SK-N-MC (cell line): ENCODE results near the gene TRIM50.
"Not testable (repeated sequence)": the region's sequence is repeated elsewhere in the genome, so short reads cannot be mapped to it uniquely, and the experiment has no call there.

Source experiments
- DNase-seq: peaks from one replicate; pipeline ENCODE4 v3.0.0-alpha.2; 2011; ENCODE audit warnings: low read depth, low spot score
- H3K27ac ChIP-seq: fragments of 200-600 bp; sonication (generic); 2 replicates; pipeline ENCODE4 v1.5.1; 2016; ENCODE audit warnings: mixed run types
- H3K36me3 ChIP-seq: fragments of 200-600 bp; sonication (generic); 2 replicates; pipeline ENCODE4 v1.6.1; 2017; ENCODE audit warnings: antibody characterized with exemption, low read length, mixed read lengths; ENCODE audit not compliant: insufficient read depth
- H3K4me3 ChIP-seq: fragments of 200-600 bp; sonication (generic); 2 replicates; pipeline ENCODE4 v1.5.1; 2016
- H3K9ac ChIP-seq: fragments of 200-600 bp; sonication (generic); 2 replicates; pipeline ENCODE4 v1.8.0; 2017; ENCODE audit warnings: mixed run types, mixed read lengths; ENCODE audit not compliant: insufficient read length
- H3K9me3 ChIP-seq: fragments of 200-600 bp; sonication (generic); 2 replicates; pipeline ENCODE4 v1.6.1; 2017; ENCODE audit warnings: low read depth, mild to moderate bottlenecking, antibody characterized with exemption, low read length, moderate library complexity, mixed read lengths
- EZH2 ChIP-seq: fragments of 200-600 bp; sonication (generic); IDR thresholded peaks from one replicate; pipeline ENCODE4 v1.6.1; 2017; ENCODE audit warnings: antibody characterized with exemption
- FOXP2 ChIP-seq: optimal IDR thresholded peaks from 2 replicates; pipeline ENCODE3; 2011; ENCODE audit warnings: mild to moderate bottlenecking, moderate library complexity; ENCODE audit not compliant: insufficient read depth; ENCODE audit errors: extremely low read length, control extremely low read depth
- POLR2AphosphoS5 ChIP-seq: IDR thresholded peaks from 2 replicates; pipeline ENCODE4 v1.6.1; 2012; ENCODE audit warnings: mild to moderate bottlenecking, low read depth, low read length, borderline replicate concordance

TRIM50 gene

GRCh38 chr7:73323434-73324080, 4.3 kb downstream of the TRIM50 start:
- not testable (repeated sequence) for H3K4me3 ChIP-seq, DNase-seq

GRCh38 chr7:73320009-73320408, 7.9 kb downstream of the TRIM50 start:
- not testable (repeated sequence) for H3K9me3 ChIP-seq, H3K4me3 ChIP-seq, H3K36me3 ChIP-seq, DNase-seq, H3K9ac ChIP-seq, H3K27ac ChIP-seq

More at GRCh38 chr7:73323434-73324080, 4.3 kb downstream of the TRIM50 start:
- H3K27ac ChIP-seq, H3K9ac ChIP-seq, H3K36me3 ChIP-seq, H3K9me3 ChIP-seq: not testable (repeated sequence)

- not testable (repeated sequence) for H3K9ac ChIP-seq, H3K9me3 ChIP-seq, H3K27ac ChIP-seq, H3K36me3 ChIP-seq, DNase-seq, H3K4me3 ChIP-seq
These were observed 8.3 kb downstream of the TRIM50 start for GRCh38 chr7:73319541-73319940.

GRCh38 chr7:73318656-73319204, 9.2 kb downstream of the TRIM50 start:
- H3K9me3 ChIP-seq, H3K9ac ChIP-seq, H3K27ac ChIP-seq, H3K4me3 ChIP-seq, H3K36me3 ChIP-seq, DNase-seq: not testable (repeated sequence)

- Histone ChIP-seq H3K9ac (no peak overlapping the region), H3K36me3 (no peaks in the 10 kb centered on the region), H3K4me3 (no peak overlapping the region), H3K27ac (no peak overlapping the region), H3K9me3 (no peaks in the 10 kb centered on the region)
- TF ChIP-seq EZH2, result no peak
- TF ChIP-seq POLR2AphosphoS5, result no peak
- no peak for TF ChIP-seq FOXP2
- no peak for DNase-seq
These were observed 11.4 kb downstream of the TRIM50 start for GRCh38 chr7:73316521-73316920.

GRCh38 chr7:73314271-73314670, 13.6 kb downstream of the TRIM50 start:
- Histone ChIP-seq H3K9me3 (no peaks in the 10 kb centered on the region), H3K27ac (no peak overlapping the region), H3K36me3 (no peaks in the 10 kb centered on the region), H3K9ac (no peak overlapping the region), H3K4me3 (no peak overlapping the region)
- no peak for DNase-seq
- TF ChIP-seq POLR2AphosphoS5 (no peak), EZH2 (no peak), FOXP2 (no peak)

GRCh38 chr7:73313521-73313906, 14.4 kb downstream of the TRIM50 start:
- H3K36me3 ChIP-seq, result no peaks in the 10 kb centered on the region
- no peak overlapping the region for H3K9ac ChIP-seq
- H3K9me3 ChIP-seq, result no peaks in the 10 kb centered on the region
- TF ChIP-seq FOXP2 (no peak), EZH2 (no peak), POLR2AphosphoS5 (no peak)
- no peak for DNase-seq
- H3K4me3 ChIP-seq, result no peak overlapping the region
- H3K27ac ChIP-seq, result no peak overlapping the region

GRCh38 chr7:73312831-73313520, 14.9 kb downstream of the TRIM50 start:
- Histone ChIP-seq H3K9me3 (no peaks in the 10 kb centered on the region), H3K9ac (no peak overlapping the region), H3K36me3 (no peaks in the 10 kb centered on the region), H3K4me3 (no peak overlapping the region), H3K27ac (no peak overlapping the region)
- no peak for TF ChIP-seq EZH2
- TF ChIP-seq POLR2AphosphoS5, result no peak
- TF ChIP-seq FOXP2, result no peak
- no peak for DNase-seq

- not testable (repeated sequence) for H3K4me3 ChIP-seq, H3K9ac ChIP-seq, H3K9me3 ChIP-seq, DNase-seq, H3K36me3 ChIP-seq, H3K27ac ChIP-seq
These were observed 16.5 kb downstream of the TRIM50 start for GRCh38 chr7:73311421-73311820.
